Measurements from ENCODE around the gene MAP2. TPM values are rescaled to one million over a fixed set of nuclear protein-coding genes. Genes with fewer than 3 reads are reported as not detected.

The MAP2 gene
- total and polyA plus RNA-seq, 2 donors (not counting 3 experiments of a cell fraction or from before 2014, with no cell fraction given) = 19.4 to 46.1 TPM

DNA sequence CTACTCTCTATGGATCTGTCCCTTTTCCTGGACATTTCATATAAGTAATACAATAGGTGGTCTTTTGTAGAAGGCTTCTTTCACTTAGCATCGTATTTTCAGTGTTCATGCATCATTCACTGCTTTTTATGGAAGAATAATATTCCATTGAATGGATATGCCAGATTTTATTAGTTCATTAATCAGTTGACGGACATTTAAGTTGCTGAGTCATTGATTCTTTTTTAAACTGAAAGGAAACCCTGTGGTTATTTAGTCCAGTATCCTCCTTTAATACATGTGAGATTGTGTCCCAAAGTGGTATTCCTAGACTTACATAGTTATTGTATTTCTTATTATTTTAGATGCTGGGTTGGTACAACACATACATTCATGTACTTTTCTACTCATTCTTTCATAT, 185.7 kb downstream of the MAP2 start:
- H3K36me3 ChIP-seq (ENCODE audit: control insufficient read depth in 2 of 2, extremely low read depth in 1 of 2, insufficient read depth in 2 of 2, low read length in 2 of 2) = no peaks in the 10 kb centered on the region
- intact Hi-C loops (cut with micrococcal nuclease) = no loop called here
- CTCF ChIA-PET = interaction anchor here (0.5 kb wide), 1 partner anchor 1490 kb away, joined by 3 read pairs; no protein-coding TSS in a partner anchor

More for the DNA sequence above, 185.7 kb downstream of the MAP2 start:
- DNase-seq (ENCODE audit: low read depth, low spot score) (no peak), FAIRE-seq (no peak)
- no peaks in the 10 kb centered on the region for H3K9me3 ChIP-seq (replicated peaks; ENCODE audit: control insufficient read depth, insufficient read depth, low read length)
- no peak overlapping the region for H2AFZ ChIP-seq (ENCODE audit: low read depth, low read length)
- no peaks in the 10 kb centered on the region for H3K9me1 ChIP-seq (replicated peaks; ENCODE audit: control insufficient read depth, extremely low read depth, insufficient read depth, low read length)
- no peak overlapping the region for H3K9ac ChIP-seq (replicated peaks; ENCODE audit: extremely low read depth, insufficient read depth, low read length)
- POLR2A ChIA-PET = no interaction called here
- H3K4me3 ChIP-seq (replicated peaks in 1 of 3; ENCODE audit: insufficient read depth in 1 of 3, low read depth in 1 of 3, low read length in 3 of 3) = no peak overlapping the region
- no peaks in the 10 kb centered on the region for H3K79me2 ChIP-seq (ENCODE audit: control insufficient read depth, insufficient read depth, low read length)
- BruUV-seq (replicated peaks) = no TSS peak
- no peak overlapping the region for H3K27ac ChIP-seq (ENCODE audit: insufficient read depth, low read depth, low read length)
- no peak overlapping the region for H3K4me2 ChIP-seq (ENCODE audit: insufficient read depth, low read length)
- no peak for TF ChIP-seq CTCF (IDR thresholded peaks at IDR 0.05; ENCODE audit: extremely low read depth in 1 of 2, insufficient read depth in 1 of 2, low read depth in 1 of 2, low read length in 2 of 2)
- TF ChIP-seq JUN (IDR thresholded peaks at IDR 0.05; ENCODE audit: borderline replicate concordance, insufficient read depth, insufficient read length, low read depth) = no peak
- no peak for TF ChIP-seq MYC (IDR thresholded peaks at IDR 0.05; ENCODE audit: low read depth, low read length)
- no peak for TF ChIP-seq MAX (IDR thresholded peaks at IDR 0.05; ENCODE audit: insufficient read depth, insufficient read length)
- no peak for TF ChIP-seq POLR2AphosphoS5 (IDR thresholded peaks at IDR 0.05; ENCODE audit: insufficient read depth, low read depth, low read length)
- no peak for TF ChIP-seq POLR2A (IDR thresholded peaks at IDR 0.05; ENCODE audit: low read depth, low read length)
- no peak for TF ChIP-seq FOS (IDR thresholded peaks at IDR 0.05; ENCODE audit: borderline replicate concordance, insufficient read depth, low read length)
- TF ChIP-seq EZH2 (IDR thresholded peaks at IDR 0.05; ENCODE audit: borderline replicate concordance, low read depth, low read length, severe bottlenecking) = no peak
- no peak for TF ChIP-seq GATA2 (IDR thresholded peaks at IDR 0.05; ENCODE audit: insufficient read depth, insufficient read length, low read depth, low read length)
- dilution Hi-C loops (cut with MboI; ENCODE audit: extremely low pct_ligation_motif_present, low sequenced_read_pairs) = no loop called here
- H4K20me1 ChIP-seq (replicated peaks; ENCODE audit: control insufficient read depth, extremely low read depth, insufficient read depth, low read length) = no peaks in the 10 kb centered on the region
- H3K27me3 ChIP-seq (ENCODE audit: control insufficient read depth in 2 of 2, insufficient read depth in 2 of 2, low read length in 2 of 2) = no peaks in the 10 kb centered on the region
- no peaks in the 10 kb centered on the region for H3K4me1 ChIP-seq (ENCODE audit: control insufficient read depth, extremely low read depth, insufficient read depth, low read length)

All from endothelial cell of umbilical vein (primary cell).